DND-41 (cell line): ENCODE results near the gene OSBPL1A.

ENCODE experiments used
- CTCF ChIP-seq: IDR thresholded peaks from 2 replicates; pipeline ENCODE4 v1.5.1; 2012; ENCODE audit warnings: borderline replicate concordance, low read length, moderate library complexity, mild to moderate bottlenecking; ENCODE audit not compliant: poor library complexity, severe bottlenecking; ENCODE audit errors: extremely low read depth
- EZH2 ChIP-seq: IDR thresholded peaks from 3 replicates; pipeline ENCODE4 v1.6.1; 2012; ENCODE audit warnings: borderline replicate concordance, low read depth, mild to moderate bottlenecking, moderate library complexity, low read length, inconsistent platforms; ENCODE audit not compliant: severe bottlenecking

GRCh38 chr18:24246143-24246542 lies 151.5 kb downstream of the OSBPL1A start:
- TF ChIP-seq CTCF (no peak), EZH2 (no peak)
